SK-N-MC (cell line): Measurements from ENCODE around the gene RGS9.
A peak's percentile ranks its signal among the peaks of the same experiment; 100 is the strongest.

Source experiments
- DNase-seq: peaks from one replicate; pipeline ENCODE4 v3.0.0-alpha.2; 2011; ENCODE audit warnings: low read depth, low spot score
- H3K27ac ChIP-seq: fragments of 200-600 bp; sonication (generic); 2 replicates; pipeline ENCODE4 v1.5.1; 2016; ENCODE audit warnings: mixed run types
- H3K36me3 ChIP-seq: fragments of 200-600 bp; sonication (generic); 2 replicates; pipeline ENCODE4 v1.6.1; 2017; ENCODE audit warnings: antibody characterized with exemption, low read length, mixed read lengths; ENCODE audit not compliant: insufficient read depth
- H3K4me3 ChIP-seq: fragments of 200-600 bp; sonication (generic); 2 replicates; pipeline ENCODE4 v1.5.1; 2016
- H3K9ac ChIP-seq: fragments of 200-600 bp; sonication (generic); 2 replicates; pipeline ENCODE4 v1.8.0; 2017; ENCODE audit warnings: mixed run types, mixed read lengths; ENCODE audit not compliant: insufficient read length
- H3K9me3 ChIP-seq: fragments of 200-600 bp; sonication (generic); 2 replicates; pipeline ENCODE4 v1.6.1; 2017; ENCODE audit warnings: low read depth, mild to moderate bottlenecking, antibody characterized with exemption, low read length, moderate library complexity, mixed read lengths
- EZH2 ChIP-seq: fragments of 200-600 bp; sonication (generic); IDR thresholded peaks from one replicate; pipeline ENCODE4 v1.6.1; 2017; ENCODE audit warnings: antibody characterized with exemption
- FOXP2 ChIP-seq: optimal IDR thresholded peaks from 2 replicates; pipeline ENCODE3; 2011; ENCODE audit warnings: mild to moderate bottlenecking, moderate library complexity; ENCODE audit not compliant: insufficient read depth; ENCODE audit errors: extremely low read length, control extremely low read depth
- POLR2AphosphoS5 ChIP-seq: IDR thresholded peaks from 2 replicates; pipeline ENCODE4 v1.6.1; 2012; ENCODE audit warnings: mild to moderate bottlenecking, low read depth, low read length, borderline replicate concordance

Gene RGS9

DNA sequence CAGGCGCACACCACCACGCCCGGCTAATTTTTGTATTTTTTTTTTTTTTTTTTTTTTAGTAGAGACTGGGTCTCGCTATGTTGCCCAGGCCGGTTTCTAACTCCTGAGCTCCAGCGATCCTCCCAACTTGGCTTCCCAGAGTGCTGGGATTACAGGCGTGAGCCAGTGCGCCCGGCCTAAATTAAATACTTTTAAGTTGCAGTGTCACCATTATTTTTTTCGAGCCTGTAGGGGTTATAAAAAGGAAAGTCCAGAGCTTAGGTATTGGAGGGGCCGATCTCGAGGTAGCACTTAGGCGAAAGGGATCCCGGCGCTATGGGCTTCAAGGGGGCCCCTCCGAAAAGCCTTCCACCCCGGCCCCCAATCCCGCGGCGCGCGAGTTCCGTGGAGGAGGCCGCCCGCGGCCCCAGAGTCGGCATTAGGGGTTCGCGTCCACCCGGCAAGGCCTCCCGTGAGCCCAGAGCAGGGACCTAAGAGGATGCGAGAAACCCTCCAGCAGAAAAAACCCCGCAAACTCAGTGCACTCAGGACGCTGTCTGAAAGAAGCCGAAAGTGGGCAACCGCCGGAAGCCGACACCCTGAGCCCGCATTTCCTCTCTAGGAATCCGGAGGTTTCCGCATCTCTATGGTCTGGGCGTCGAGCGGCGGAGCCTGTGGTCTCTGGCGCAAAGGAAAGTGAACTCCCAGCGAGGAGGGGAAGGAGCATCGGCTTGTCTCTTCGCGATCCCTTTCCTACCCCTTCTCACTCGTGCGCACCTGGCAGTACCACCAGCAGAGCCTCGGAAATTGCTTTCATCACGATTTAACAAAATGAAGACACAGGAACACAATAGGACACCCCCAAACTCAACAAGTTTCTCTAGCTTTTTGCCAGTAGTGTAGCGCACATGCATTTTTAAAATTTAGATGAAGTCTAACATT lies 14.1 kb upstream of the RGS9 start:
- H3K9ac ChIP-seq: peak overlapping the region; percentile 88
- TF ChIP-seq POLR2AphosphoS5 (peak; percentile 90), FOXP2 (no peak)

GRCh38 chr17:65123757-65124675 lies 13.2 kb upstream of the RGS9 start:
- no peak for DNase-seq
- no peak overlapping the region for H3K27ac ChIP-seq
- H3K9me3 ChIP-seq: no peaks in the 10 kb centered on the region
- no peaks in the 10 kb centered on the region for H3K36me3 ChIP-seq
- H3K9ac ChIP-seq: peak overlapping the region; percentile 88
- H3K4me3 ChIP-seq: peak overlapping the region; percentile 72
- TF ChIP-seq POLR2AphosphoS5: no peak
- no peak for TF ChIP-seq FOXP2
- TF ChIP-seq EZH2: no peak

More for the DNA sequence above, 14.1 kb upstream of the RGS9 start:
- no peaks in the 10 kb centered on the region for H3K9me3 ChIP-seq
- peak overlapping the region; percentile 63; the same call in 1 of the 2 replicates for H3K27ac ChIP-seq
- peak; percentile 72 for DNase-seq
- peak overlapping the region; percentile 72 for H3K4me3 ChIP-seq
- H3K36me3 ChIP-seq: no peaks in the 10 kb centered on the region

GRCh38 chr17:65130832-65131231 lies 6.3 kb upstream of the RGS9 start:
- TF ChIP-seq POLR2AphosphoS5 (no peak), FOXP2 (no peak), EZH2 (no peak)
- Histone ChIP-seq H3K27ac (no peak overlapping the region), H3K4me3 (no peak overlapping the region), H3K9ac (no peak overlapping the region), H3K36me3 (no peaks in the 10 kb centered on the region), H3K9me3 (no peaks in the 10 kb centered on the region)
- no peak for DNase-seq

DNA sequence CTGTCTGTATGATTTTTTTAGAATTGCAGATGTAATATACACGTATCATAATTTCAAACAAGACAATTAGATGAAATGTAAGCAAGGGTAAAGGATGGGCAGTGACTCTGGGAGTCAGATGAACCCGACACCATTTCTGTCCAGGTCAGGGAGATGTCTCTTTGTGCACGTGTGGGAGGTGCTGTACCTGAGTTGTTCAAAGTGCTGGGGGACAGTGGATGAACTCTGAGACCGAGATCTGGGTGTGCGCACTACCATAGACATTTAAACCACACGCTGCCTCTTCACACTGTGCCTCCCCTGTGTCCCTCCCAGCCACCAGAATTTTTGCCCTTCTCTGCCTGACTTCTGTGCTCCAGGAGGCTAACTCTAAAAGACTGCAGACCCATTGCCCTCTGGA lies 5.9 kb upstream of the RGS9 start:
- H3K27ac ChIP-seq: no peak overlapping the region
- no peaks in the 10 kb centered on the region for H3K9me3 ChIP-seq
- H3K36me3 ChIP-seq: no peaks in the 10 kb centered on the region
- no peak overlapping the region for H3K9ac ChIP-seq
- no peak overlapping the region for H3K4me3 ChIP-seq
- no peak for DNase-seq
- TF ChIP-seq POLR2AphosphoS5 (no peak), EZH2 (no peak), FOXP2 (no peak)

DNA sequence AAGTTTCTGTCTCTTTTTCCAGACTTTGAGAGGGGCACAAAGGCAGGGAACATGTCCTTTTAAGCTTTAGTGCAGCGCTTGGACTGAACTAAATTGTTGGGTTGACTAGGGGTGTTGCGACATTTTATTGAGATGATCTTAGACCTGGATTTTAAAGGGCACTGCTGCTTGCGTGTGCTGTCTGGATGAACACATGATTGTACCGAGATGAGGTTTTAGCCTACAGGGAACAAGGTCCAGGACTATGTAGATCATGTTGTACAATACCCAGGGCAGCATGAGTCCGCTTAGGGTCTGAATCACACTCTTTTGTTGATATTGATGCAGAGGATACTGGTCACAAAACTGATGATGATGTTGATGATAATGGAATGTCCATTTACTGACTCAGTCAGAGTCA lies 5.2 kb upstream of the RGS9 start:
- DNase-seq: no peak
- Histone ChIP-seq H3K9ac (no peak overlapping the region), H3K36me3 (no peaks in the 10 kb centered on the region), H3K27ac (no peak overlapping the region), H3K9me3 (no peaks in the 10 kb centered on the region), H3K4me3 (no peak overlapping the region)
- TF ChIP-seq FOXP2 (no peak), POLR2AphosphoS5 (no peak)

DNA sequence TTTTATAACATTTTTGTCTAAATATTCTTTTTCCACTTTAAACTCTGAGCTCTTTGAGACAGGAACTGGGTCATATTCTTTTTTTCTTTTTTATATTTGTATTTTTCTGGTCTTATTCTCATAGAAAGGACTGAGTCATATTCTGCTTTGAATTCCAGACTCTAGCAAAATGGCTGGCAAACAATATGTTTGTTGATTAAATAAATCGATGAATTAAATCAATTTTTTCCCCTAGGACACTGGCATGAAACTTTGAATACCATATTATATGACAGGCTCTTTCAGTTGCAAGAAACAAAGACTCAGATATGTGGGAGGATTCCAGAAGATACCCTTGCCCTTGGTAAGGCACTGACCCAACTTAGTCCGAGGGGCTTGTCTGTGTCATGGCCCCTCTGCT lies 3.1 kb upstream of the RGS9 start:
- no peak for DNase-seq
- H3K9ac ChIP-seq: no peak overlapping the region
- H3K27ac ChIP-seq: no peak overlapping the region
- TF ChIP-seq FOXP2 (no peak), EZH2 (no peak), POLR2AphosphoS5 (no peak)
- no peak overlapping the region for H3K4me3 ChIP-seq
- H3K9me3 ChIP-seq: no peaks in the 10 kb centered on the region
- no peaks in the 10 kb centered on the region for H3K36me3 ChIP-seq

DNA sequence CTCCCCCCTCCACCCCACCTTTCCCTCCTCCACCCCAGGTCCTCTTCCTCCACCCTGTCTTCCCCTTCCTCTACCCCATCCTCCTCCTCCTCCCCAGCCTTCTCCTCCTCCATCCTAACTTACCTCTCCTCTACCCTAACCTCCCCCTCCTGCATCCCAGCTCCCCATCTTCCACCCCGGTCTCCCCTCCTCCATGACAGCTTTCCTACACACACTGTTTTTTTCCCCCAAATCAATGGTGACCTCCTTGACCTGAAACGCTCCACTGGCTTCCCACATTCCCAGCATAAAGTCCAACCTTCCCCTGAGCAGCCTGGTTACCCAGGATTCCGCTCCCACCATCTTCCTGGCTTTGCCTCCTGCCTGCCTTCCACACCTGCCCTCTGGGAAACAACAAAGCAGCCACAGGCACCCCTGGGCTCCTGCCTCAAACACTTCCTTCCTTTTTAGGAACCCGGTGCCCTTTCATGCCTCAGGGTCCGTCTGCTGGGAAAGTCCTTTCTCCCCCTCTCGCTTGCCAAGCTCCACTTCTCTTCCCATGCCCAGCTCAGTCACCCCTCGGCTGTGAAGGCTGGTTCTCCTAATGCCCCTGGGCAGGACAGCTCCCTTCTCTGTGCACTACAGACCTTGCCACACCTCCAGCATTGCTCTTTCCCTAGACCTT lies 2.1 kb downstream of the RGS9 start:
- no peak overlapping the region for H3K27ac ChIP-seq
- TF ChIP-seq POLR2AphosphoS5 (no peak), FOXP2 (no peak), EZH2 (no peak)
- no peak overlapping the region for H3K4me3 ChIP-seq
- no peaks in the 10 kb centered on the region for H3K36me3 ChIP-seq
- no peaks in the 10 kb centered on the region for H3K9me3 ChIP-seq
- no peak overlapping the region for H3K9ac ChIP-seq
- no peak for DNase-seq

GRCh38 chr17:65142247-65142646 lies 5.1 kb downstream of the RGS9 start:
- no peak overlapping the region for H3K4me3 ChIP-seq
- no peaks in the 10 kb centered on the region for H3K36me3 ChIP-seq
- no peak for TF ChIP-seq EZH2
- TF ChIP-seq POLR2AphosphoS5: no peak
- no peak for TF ChIP-seq FOXP2
- no peaks in the 10 kb centered on the region for H3K9me3 ChIP-seq
- no peak for DNase-seq
- H3K27ac ChIP-seq: no peak overlapping the region
- no peak overlapping the region for H3K9ac ChIP-seq
